Adipose tissue (tissue), 3 donors: ENCODE measurements around the gene ST3GAL3. TPM values are rescaled to one million over a fixed set of nuclear protein-coding genes. Genes with fewer than 3 reads are reported as not detected.

Experiments
- H3K27ac ChIP-seq: one replicate; pipeline ENCODE4 v1.5.1; 2013; ENCODE audit warnings: low read depth, low read length
- WGBS, 3 donors: extraction: QIAGEN DNeasy Blood & Tissue Kit; methylation state at CpG; one replicate each; pipeline ENCODE4 v1.1.7; 2013; 5-methylcytosine and 5-hydroxymethylcytosine counted together
- polyA plus RNA-seq, 3 donors: library from polyadenylated mRNA; stranded (reverse); fragments of 200-250 nt; gene quantifications; one replicate each; pipeline ENCODE4 v1.2.3, GENCODE V29; 2013
- donor health status: healthy with polysubstance abuse.
- donor health status: Bipolar disorder and iron deficiency.
- donor health status: healthy.

The ST3GAL3 gene
- polyA plus RNA-seq, 3 donors = 5.2 to 16.5 (median 15.2) TPM

- H3K27ac ChIP-seq = no peak overlapping the region
- WGBS, 3 donors = 71 to 83% (median 79%) methylated on average over 3 of the region's 3 CpGs
Measured at GRCh38 chr1:43953361-43953760, 246.0 kb downstream of the ST3GAL3 start.

GRCh38 chr1:43954036-43954435, 246.7 kb downstream of the ST3GAL3 start:
- 88 to 89% (median 88%) methylated on average over 5 of the region's 5 CpGs for WGBS, 3 donors

GRCh38 chr1:43956234-43956633, 248.9 kb downstream of the ST3GAL3 start:
- H3K27ac ChIP-seq = no peak overlapping the region
- 95 to 96% (median 96%) methylated on average over 8 of the region's 8 CpGs for WGBS, 3 donors

More at GRCh38 chr1:43954036-43954435, 246.7 kb downstream of the ST3GAL3 start:
- H3K27ac ChIP-seq = no peak overlapping the region

- 76 to 90% (median 87%) methylated on average over 7 of the region's 7 CpGs for WGBS, 3 donors
- H3K27ac ChIP-seq = no peak overlapping the region
Measured at GRCh38 chr1:43957407-43958040, 250.2 kb downstream of the ST3GAL3 start.

- H3K27ac ChIP-seq = no peak overlapping the region
- 88 to 92% (median 89%) methylated on average over 9 of the region's 9 CpGs for WGBS, 3 donors
Measured at GRCh38 chr1:43958351-43959255, 251.3 kb downstream of the ST3GAL3 start.

GRCh38 chr1:43960798-43961197, 253.5 kb downstream of the ST3GAL3 start:
- 93 to 95% (median 94%) methylated on average over 8 of the region's 8 CpGs for WGBS, 3 donors

GRCh38 chr1:43961692-43962091, 254.4 kb downstream of the ST3GAL3 start:
- WGBS, 3 donors = 81 to 91% (median 86%) methylated on average over 3 of the region's 3 CpGs
- no peak overlapping the region for H3K27ac ChIP-seq

More at GRCh38 chr1:43960798-43961197, 253.5 kb downstream of the ST3GAL3 start:
- no peak overlapping the region for H3K27ac ChIP-seq

- H3K27ac ChIP-seq = no peak overlapping the region
- 82 to 92% (median 85%) methylated on average over 2 of the region's 2 CpGs for WGBS, 3 donors
Measured at GRCh38 chr1:43962324-43962723, 255.0 kb downstream of the ST3GAL3 start.

- no peak overlapping the region for H3K27ac ChIP-seq
- WGBS, 3 donors = 84 to 90% (median 84%) methylated on average over 3 of the region's 3 CpGs
Measured at GRCh38 chr1:43963006-43963405, 255.7 kb downstream of the ST3GAL3 start.

- no peak overlapping the region for H3K27ac ChIP-seq
- 52 to 85% (median 68%) methylated on average over 5 of the region's 5 CpGs for WGBS, 3 donors
Measured at GRCh38 chr1:43963890-43964289, 256.6 kb downstream of the ST3GAL3 start.

- whole genome bisulfite sequencing, 3 donors = 86 to 91% (median 90%) methylated on average over 3 of the region's 3 CpGs
- no peak overlapping the region for H3K27ac ChIP-seq
Measured at GRCh38 chr1:43965316-43965715, 258.0 kb downstream of the ST3GAL3 start.

- 81 to 95% (median 89%) methylated on average over 6 of the region's 6 CpGs for whole genome bisulfite sequencing, 3 donors
- no peak overlapping the region for H3K27ac ChIP-seq
Measured at GRCh38 chr1:43968348-43968948, 261.1 kb downstream of the ST3GAL3 start.

GRCh38 chr1:43969416-43969745, 262.0 kb downstream of the ST3GAL3 start:
- no peak overlapping the region for H3K27ac ChIP-seq
- 47 to 60% (median 58%) methylated on average over 7 of the region's 7 CpGs for WGBS, 3 donors

GRCh38 chr1:43969746-43970466, 262.6 kb downstream of the ST3GAL3 start, which contains the start of gene DPH2:
Gene DPH2, plus strand, starts transcription at chr1:43970010. Its CDS starts 166 bp downstream, at chr1:43970176.
- H3K27ac ChIP-seq = no peak within 1 kb of the TSS
- WGBS, 3 donors = 0 to 1% (median 0%) methylated on average over 47 of the region's 47 CpGs

GRCh38 chr1:43970502-43970901, 263.2 kb downstream of the ST3GAL3 start:
- no peak overlapping the region for H3K27ac ChIP-seq
- 50 to 62% (median 52%) methylated on average over 5 of the region's 5 CpGs for WGBS, 3 donors

GRCh38 chr1:43970911-43971310, 263.6 kb downstream of the ST3GAL3 start:
- no peak overlapping the region for H3K27ac ChIP-seq
- WGBS, 3 donors = 68 to 92% (median 91%) methylated on average over 9 of the region's 9 CpGs

- 92 to 97% (median 96%) methylated on average over 17 of the region's 17 CpGs for WGBS, 3 donors
- H3K27ac ChIP-seq = no peak overlapping the region
Measured at GRCh38 chr1:43971336-43971980, 264.1 kb downstream of the ST3GAL3 start.

- H3K27ac ChIP-seq = no peak overlapping the region
- 26 to 45% (median 37%) methylated on average over 9 of the region's 9 CpGs for WGBS, 3 donors
Measured at GRCh38 chr1:43973981-43974442, 266.7 kb downstream of the ST3GAL3 start.
